ENCODE results near the gene PHF1. TPM values are rescaled to one million over a fixed set of nuclear protein-coding genes. Genes with fewer than 3 reads are reported as not detected.

PHF1 gene
- total and polyA plus RNA-seq, 2 of the 13 experiments (the other 11 are each of a cell fraction or from before 2014, with no cell fraction given), result 25.4 to 61.9 TPM

DNA sequence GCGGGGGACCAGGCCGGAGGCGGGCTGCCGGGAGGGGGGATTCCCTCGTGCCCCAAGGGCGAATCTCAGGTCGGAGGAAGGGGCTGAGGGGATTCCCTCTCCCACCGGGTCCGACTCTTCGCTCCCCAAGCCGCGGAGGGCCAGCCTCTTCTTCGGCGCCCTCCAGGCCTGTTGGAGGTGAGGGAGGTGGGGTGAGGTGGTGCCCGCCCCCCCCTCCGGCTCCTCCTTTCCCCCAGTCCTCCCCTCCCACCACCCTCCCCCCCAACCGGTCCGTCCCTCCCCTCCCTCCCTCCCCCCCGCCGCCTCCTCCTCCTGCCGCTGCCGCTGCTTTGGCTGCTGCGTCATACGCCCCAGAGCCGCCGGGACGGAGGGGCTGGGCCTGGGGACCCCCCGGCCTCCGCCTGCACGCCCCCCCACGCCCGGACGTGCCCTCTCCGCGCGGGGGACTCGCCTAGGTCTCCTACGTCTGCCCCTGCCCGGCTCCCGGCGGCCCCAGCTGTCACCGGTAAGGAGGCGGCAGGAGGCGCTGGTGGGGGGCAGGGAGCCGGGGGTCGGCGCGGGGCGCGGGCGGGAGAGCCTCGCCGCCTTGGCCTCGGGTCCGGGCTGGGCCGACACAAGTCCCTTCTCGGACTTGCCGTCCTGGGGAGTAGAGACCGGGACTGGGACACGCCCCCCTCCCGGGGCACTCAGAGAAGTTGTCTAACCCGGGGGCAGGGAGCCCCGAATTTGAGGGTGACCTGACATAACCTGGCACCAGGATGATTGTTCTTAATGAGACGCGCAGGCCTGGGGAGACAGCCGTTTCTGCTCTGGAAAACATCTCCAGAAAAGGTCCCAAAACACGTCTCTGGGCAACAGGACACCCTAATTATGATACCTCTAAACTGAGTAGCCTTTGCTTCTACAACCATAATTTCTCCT, at the start of gene PHF1 (continued):
- no peak; the same call in 1 of the 2 replicates for TF ChIP-seq YEATS4 (CRISPR knock-in tag; IDR thresholded peaks at IDR 0.05; ENCODE audit: borderline replicate concordance)
- TF ChIP-seq, protein P1, sequence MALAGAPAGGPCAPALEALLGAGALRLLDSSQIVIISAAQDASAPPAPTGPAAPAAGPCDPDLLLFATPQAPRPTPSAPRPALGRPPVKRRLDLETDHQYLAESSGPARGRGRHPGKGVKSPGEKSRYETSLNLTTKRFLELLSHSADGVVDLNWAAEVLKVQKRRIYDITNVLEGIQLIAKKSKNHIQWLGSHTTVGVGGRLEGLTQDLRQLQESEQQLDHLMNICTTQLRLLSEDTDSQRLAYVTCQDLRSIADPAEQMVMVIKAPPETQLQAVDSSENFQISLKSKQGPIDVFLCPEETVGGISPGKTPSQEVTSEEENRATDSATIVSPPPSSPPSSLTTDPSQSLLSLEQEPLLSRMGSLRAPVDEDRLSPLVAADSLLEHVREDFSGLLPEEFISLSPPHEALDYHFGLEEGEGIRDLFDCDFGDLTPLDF (CRISPR knock-in tag; IDR thresholded peaks at IDR 0.05), result no peak
- TF ChIP-seq, protein P2, sequence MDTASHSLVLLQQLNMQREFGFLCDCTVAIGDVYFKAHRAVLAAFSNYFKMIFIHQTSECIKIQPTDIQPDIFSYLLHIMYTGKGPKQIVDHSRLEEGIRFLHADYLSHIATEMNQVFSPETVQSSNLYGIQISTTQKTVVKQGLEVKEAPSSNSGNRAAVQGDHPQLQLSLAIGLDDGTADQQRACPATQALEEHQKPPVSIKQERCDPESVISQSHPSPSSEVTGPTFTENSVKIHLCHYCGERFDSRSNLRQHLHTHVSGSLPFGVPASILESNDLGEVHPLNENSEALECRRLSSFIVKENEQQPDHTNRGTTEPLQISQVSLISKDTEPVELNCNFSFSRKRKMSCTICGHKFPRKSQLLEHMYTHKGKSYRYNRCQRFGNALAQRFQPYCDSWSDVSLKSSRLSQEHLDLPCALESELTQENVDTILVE (CRISPR knock-in tag; IDR thresholded peaks at IDR 0.05), result peak; percentile 60; the same call in 1 of the 2 replicates
- no peak for TF ChIP-seq KAT8 (CRISPR knock-in tag; IDR thresholded peaks at IDR 0.05)
- peak; percentile 54; the same call in 1 of the 2 replicates for TF ChIP-seq SIN3A (IDR thresholded peaks at IDR 0.05; ENCODE audit: borderline replicate concordance, low read depth, low read length)
- no peak for TF ChIP-seq KDM5B (CRISPR knock-in tag; IDR thresholded peaks at IDR 0.05; ENCODE audit: borderline replicate concordance)
- TF ChIP-seq HHEX (CRISPR knock-in tag; IDR thresholded peaks at IDR 0.05), result no peak
- TF ChIP-seq, protein P3, sequence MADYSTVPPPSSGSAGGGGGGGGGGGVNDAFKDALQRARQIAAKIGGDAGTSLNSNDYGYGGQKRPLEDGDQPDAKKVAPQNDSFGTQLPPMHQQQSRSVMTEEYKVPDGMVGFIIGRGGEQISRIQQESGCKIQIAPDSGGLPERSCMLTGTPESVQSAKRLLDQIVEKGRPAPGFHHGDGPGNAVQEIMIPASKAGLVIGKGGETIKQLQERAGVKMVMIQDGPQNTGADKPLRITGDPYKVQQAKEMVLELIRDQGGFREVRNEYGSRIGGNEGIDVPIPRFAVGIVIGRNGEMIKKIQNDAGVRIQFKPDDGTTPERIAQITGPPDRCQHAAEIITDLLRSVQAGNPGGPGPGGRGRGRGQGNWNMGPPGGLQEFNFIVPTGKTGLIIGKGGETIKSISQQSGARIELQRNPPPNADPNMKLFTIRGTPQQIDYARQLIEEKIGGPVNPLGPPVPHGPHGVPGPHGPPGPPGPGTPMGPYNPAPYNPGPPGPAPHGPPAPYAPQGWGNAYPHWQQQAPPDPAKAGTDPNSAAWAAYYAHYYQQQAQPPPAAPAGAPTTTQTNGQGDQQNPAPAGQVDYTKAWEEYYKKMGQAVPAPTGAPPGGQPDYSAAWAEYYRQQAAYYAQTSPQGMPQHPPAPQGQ (CRISPR knock-in tag; IDR thresholded peaks at IDR 0.05; ENCODE audit: borderline replicate concordance), result no peak
- TF ChIP-seq NFRKB (IDR thresholded peaks at IDR 0.05), result no peak
- TF ChIP-seq, protein P4, sequence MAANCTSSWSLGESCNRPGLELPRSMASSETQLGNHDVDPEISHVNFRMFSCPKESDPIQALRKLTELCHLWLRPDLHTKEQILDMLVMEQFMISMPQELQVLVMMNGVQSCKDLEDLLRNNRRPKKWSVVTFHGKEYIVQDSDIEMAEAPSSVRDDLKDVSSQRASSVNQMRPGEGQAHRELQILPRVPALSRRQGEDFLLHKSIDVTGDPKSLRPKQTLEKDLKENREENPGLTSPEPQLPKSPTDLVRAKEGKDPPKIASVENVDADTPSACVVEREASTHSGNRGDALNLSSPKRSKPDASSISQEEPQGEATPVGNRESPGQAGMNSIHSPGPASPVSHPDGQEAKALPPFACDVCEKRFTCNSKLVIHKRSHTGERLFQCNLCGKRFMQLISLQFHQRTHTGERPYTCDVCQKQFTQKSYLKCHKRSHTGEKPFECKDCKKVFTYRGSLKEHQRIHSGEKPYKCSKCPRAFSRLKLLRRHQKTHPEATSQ (CRISPR knock-in tag; IDR thresholded peaks at IDR 0.05; ENCODE audit: borderline replicate concordance), result no peak
- TF ChIP-seq NAIF1 (CRISPR knock-in tag; IDR thresholded peaks at IDR 0.05; ENCODE audit: borderline replicate concordance), result no peak
- no peak for TF ChIP-seq SSRP1 (CRISPR knock-in tag; IDR thresholded peaks at IDR 0.05)
- TF ChIP-seq ZNF282 (IDR thresholded peaks at IDR 0.05; ENCODE audit: partially characterized antibody), result no peak
- TF ChIP-seq CHCHD3 (CRISPR knock-in tag; IDR thresholded peaks at IDR 0.05), result no peak
- no peak for TF ChIP-seq ZNF121 (CRISPR knock-in tag; IDR thresholded peaks at IDR 0.05)
- TF ChIP-seq CC2D1A (CRISPR knock-in tag; IDR thresholded peaks at IDR 0.05), result no peak
- TF ChIP-seq ZBTB21 (CRISPR knock-in tag; IDR thresholded peaks at IDR 0.05), result no peak
- TF ChIP-seq HIVEP1 (CRISPR knock-in tag; IDR thresholded peaks at IDR 0.05), result no peak
- no peak; the same call in none of the 2 replicates for TF ChIP-seq ZNF430 (CRISPR knock-in tag; IDR thresholded peaks at IDR 0.05)
- TF ChIP-seq, protein P5, sequence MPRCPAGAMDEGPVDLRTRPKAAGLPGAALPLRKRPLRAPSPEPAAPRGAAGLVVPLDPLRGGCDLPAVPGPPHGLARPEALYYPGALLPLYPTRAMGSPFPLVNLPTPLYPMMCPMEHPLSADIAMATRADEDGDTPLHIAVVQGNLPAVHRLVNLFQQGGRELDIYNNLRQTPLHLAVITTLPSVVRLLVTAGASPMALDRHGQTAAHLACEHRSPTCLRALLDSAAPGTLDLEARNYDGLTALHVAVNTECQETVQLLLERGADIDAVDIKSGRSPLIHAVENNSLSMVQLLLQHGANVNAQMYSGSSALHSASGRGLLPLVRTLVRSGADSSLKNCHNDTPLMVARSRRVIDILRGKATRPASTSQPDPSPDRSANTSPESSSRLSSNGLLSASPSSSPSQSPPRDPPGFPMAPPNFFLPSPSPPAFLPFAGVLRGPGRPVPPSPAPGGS (CRISPR knock-in tag; IDR thresholded peaks at IDR 0.05), result 0 out of 2 replicates have a peak, but pooled peaks have one; percentile 29
- TF ChIP-seq ZNF264 (CRISPR knock-in tag; IDR thresholded peaks at IDR 0.05), result no peak
- no peak for TF ChIP-seq RAD51 (IDR thresholded peaks at IDR 0.05; ENCODE audit: borderline replicate concordance)
- no peak for TF ChIP-seq ZNF737 (CRISPR knock-in tag; IDR thresholded peaks at IDR 0.05; ENCODE audit: borderline replicate concordance)
- no peak for TF ChIP-seq HMG20B (CRISPR knock-in tag; conservative IDR thresholded peaks at IDR 0.05)
